Breast epithelium (tissue), 3 donors: ENCODE data around the gene MALRD1.

ENCODE experiments used
- CTCF ChIP-seq, 3 donors: fragments of 450-650 bp; IDR thresholded peaks; one replicate each; pipeline ENCODE4 v1.5.1; 2016 to 2017; ENCODE audit warnings: antibody characterized with exemption in 3 of 3, mild to moderate bottlenecking in 3 of 3, moderate library complexity in 3 of 3
- POLR2A ChIP-seq: fragments of 450-650 bp; IDR thresholded peaks from one replicate; pipeline ENCODE4 v1.6.1; 2016; ENCODE audit warnings: antibody characterized with exemption, mild to moderate bottlenecking, moderate library complexity
- POLR2AphosphoS5 ChIP-seq, 3 donors: sonication (generic); formaldehyde crosslinking; IDR thresholded peaks; one replicate each; pipeline ENCODE4 v1.6.1; 2017; ENCODE audit warnings: antibody characterized with exemption in 3 of 3

DNA sequence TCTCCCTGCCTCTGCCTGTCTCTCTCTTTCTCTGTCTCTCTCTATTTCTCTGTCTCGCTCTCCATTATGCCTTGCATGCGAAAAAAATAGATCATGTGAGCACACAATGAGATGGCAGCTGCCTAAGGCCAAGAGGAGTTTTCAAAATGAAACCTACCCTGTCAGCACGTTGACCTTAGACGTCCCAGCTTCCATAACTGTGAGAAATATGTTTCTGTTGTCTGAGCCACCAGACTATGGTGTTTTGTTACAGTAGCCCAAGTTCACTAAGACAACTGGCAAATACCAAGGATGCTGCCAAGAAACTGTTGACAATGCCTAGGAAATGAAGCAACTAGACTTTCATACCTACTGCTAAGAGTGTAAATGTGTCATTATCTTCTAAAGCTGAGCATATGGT, 697.1 kb downstream of the MALRD1 start:
- TF ChIP-seq CTCF (IDR thresholded peaks at IDR 0.05) (no peak), POLR2A (no peak), POLR2AphosphoS5 (IDR thresholded peaks at IDR 0.05) (no peak)
